A549 (cell line): Measurements from ENCODE around the gene HNF4A. TPM values are rescaled to one million over a fixed set of nuclear protein-coding genes. Genes with fewer than 3 reads are reported as not detected.
A peak's percentile ranks its signal among the peaks of the same experiment; 100 is the strongest.

Source experiments
- ATAC-seq, 2 experiments: fragments of 200-7000 bp in 1 of 2; fragments of >200 bp in 1 of 2; cut with Nextera tagmentation in 1 of 2; cut with Tn5 transposase in 1 of 2; 3 replicates each; pipeline versions ENCODE4 v1.8.0 to v1.9.1; 2018 to 2020; ENCODE audit warnings: mild to moderate bottlenecking in 1 of 2, moderate library complexity in 1 of 2
- CTCF ChIA-PET: fragments of 300-600 bp; sonication (Branson Sonifier 250); formaldehyde crosslinking; extraction: SDS; loops from one replicate; lab custom pipeline; 2021; ENCODE audit warnings: antibody characterized with exemption, inconsistent platforms; lab: Yijun Ruan, JAX
- POLR2A ChIA-PET: fragments of 350-600 bp; formaldehyde crosslinking; extraction: SDS; loops from one replicate; lab custom pipeline; 2021; ENCODE audit warnings: antibody characterized with exemption, inconsistent platforms; lab: Yijun Ruan, JAX
- DNase-seq, 2 experiments: peaks; one replicate each; pipeline versions ENCODE4 v3.0.0 to v3.0.0-alpha.2; 2011 to 2016; ENCODE audit warnings: low read depth in 1 of 2, low spot score in 1 of 2
- FAIRE-seq: peaks from 2 replicates; lab custom pipeline; 2011; peaks lifted over from hg19 to GRCh38; lab: Jason Lieb, UNC
- H3K27ac ChIP-seq, 2 experiments: fragments of >200 bp; sonication (Bioruptor Twin); formaldehyde crosslinking; 3 replicates each; pipeline ENCODE4 v1.5.1; 2016 to 2017
- H3K4me1 ChIP-seq: fragments of >200 bp; sonication (Bioruptor Twin); formaldehyde crosslinking; 3 replicates; pipeline ENCODE4 v1.6.1; 2016
- H3K4me2 ChIP-seq: fragments of >200 bp; sonication (Bioruptor Twin); formaldehyde crosslinking; 3 replicates; pipeline ENCODE4 v1.6.1; 2016
- H3K4me3 ChIP-seq: fragments of >200 bp; sonication (Bioruptor Twin); formaldehyde crosslinking; 3 replicates; pipeline ENCODE4 v1.5.1; 2016
- H3K9me3 ChIP-seq: fragments of >200 bp; sonication (Bioruptor Twin); formaldehyde crosslinking; 3 replicates; pipeline ENCODE4 v1.6.1; 2016
- CHD4 ChIP-seq: fragments of 200-600 bp; sonication (generic); IDR thresholded peaks from 2 replicates; pipeline ENCODE4 v1.6.1; 2016; ENCODE audit warnings: antibody characterized with exemption, mild to moderate bottlenecking, borderline replicate concordance
- EHMT2 ChIP-seq: fragments of 200-600 bp; sonication (generic); IDR thresholded peaks from 2 replicates; pipeline ENCODE4 v1.6.1; 2016; ENCODE audit warnings: antibody characterized with exemption, low read depth, mild to moderate bottlenecking, moderate library complexity
- EP300 ChIP-seq, 2 experiments: fragments of >200 bp; sonication (Bioruptor Twin); formaldehyde crosslinking; IDR thresholded peaks; 2 replicates in 1 of 2; 3 replicates in 1 of 2; pipeline ENCODE4 v1.6.1; 2016 to 2017
- ESRRA ChIP-seq: fragments of 150-350 bp; IDR thresholded peaks from 2 replicates; pipeline ENCODE4 v1.6.1; 2014; ENCODE audit warnings: mild to moderate bottlenecking, low read length, borderline replicate concordance
- KDM5A ChIP-seq: fragments of 200-600 bp; sonication (generic); IDR thresholded peaks from 2 replicates; pipeline ENCODE4 v1.6.1; 2016; ENCODE audit warnings: antibody characterized with exemption, mild to moderate bottlenecking
- PBX3 ChIP-seq: IDR thresholded peaks from 2 replicates; pipeline ENCODE4 v1.6.1; 2012
- POLR2A ChIP-seq: IDR thresholded peaks from 2 replicates; pipeline ENCODE4 v1.6.1; 2012; ENCODE audit warnings: mild to moderate bottlenecking, low read length
- TP53 ChIP-seq: fragments of 250-450 bp; sonication (Bioruptor Pico); IDR thresholded peaks from 2 replicates; pipeline ENCODE4 v1.5.0; 2021; ENCODE audit warnings: mild to moderate bottlenecking, moderate library complexity
- WGBS: methylation state at CpG from one replicate; pipeline ENCODE4 v1.1.6; 2017; ENCODE audit errors: missing lambda C conversion rate; 5-methylcytosine and 5-hydroxymethylcytosine counted together
- polyA plus RNA-seq, 4 experiments: library from polyadenylated mRNA; depleted of rRNA in 3 of 4; stranded (reverse); fragments of >200 nt; fragmentation: RNase III in 1 of 4; extraction: RNeasy Plus Mini Kit Qiagen cat#74134 plus additional on column Dnase treatment in 1 of 4; gene quantifications; 2 replicates in 3 of 4; 3 replicates in 1 of 4; pipeline ENCODE4 v1.2.3, GENCODE V29; 2011 to 2017

Gene HNF4A
- polyA plus RNA-seq, 2 of the 4 experiments (the other 2 are of a cell fraction) = 20.0 to 26.2 TPM

- TF ChIP-seq TP53 (no peak), PBX3 (no peak), EHMT2 (no peak)
- TF ChIP-seq, all 56 proteins: peak for 0
- ChIA-PET CTCF (interaction anchor here (1.0 to 1.3 kb wide), 2 partner anchors 9 to 17 kb away, joined by 3 to 6 read pairs; no protein-coding TSS in a partner anchor), POLR2A (no interaction called here)
- Histone ChIP-seq H3K27ac (no peak overlapping the region), H3K4me2 (no peak overlapping the region), H3K9me3 (no peaks in the 10 kb centered on the region), H3K4me3 (no peak overlapping the region), H3K4me1 (peaks cover 6% of the 10 kb centered on the region)
- no peak for DNase-seq
- 61% methylated on average over 4 of the region's 4 CpGs for whole genome bisulfite sequencing
- FAIRE-seq = no peak
- no peak for ATAC-seq
Measured at GRCh38 chr20:44431118-44431501, 75.6 kb downstream of the HNF4A start.

GRCh38 chr20:44431502-44432234 lies 76.2 kb downstream of the HNF4A start:
- no peak for DNase-seq
- no peak for TF ChIP-seq CHD4
- TF ChIP-seq POLR2A = no peak
- TF ChIP-seq, all 56 proteins: peak for 0
- H3K9me3 ChIP-seq = no peaks in the 10 kb centered on the region
- 70% methylated on average over 10 of the region's 11 CpGs for WGBS
- POLR2A ChIA-PET = no interaction called here
- no peak overlapping the region for H3K27ac ChIP-seq
- CTCF ChIA-PET = interaction anchor here (0.7 to 1.3 kb wide), 3 partner anchors 8 to 612 kb away, joined by 3 to 6 read pairs (median 3); no protein-coding TSS in a partner anchor
- H3K4me3 ChIP-seq = no peak overlapping the region
- no peak overlapping the region for H3K4me2 ChIP-seq
- FAIRE-seq = no peak
- peaks cover 6% of the 10 kb centered on the region for H3K4me1 ChIP-seq
- ATAC-seq = peak; percentile 8 to 27; a peak in 3 of 6 replicates

- Histone ChIP-seq H3K4me3 (no peak overlapping the region), H3K4me2 (no peak overlapping the region), H3K27ac (no peak overlapping the region), H3K4me1 (peaks cover 6% of the 10 kb centered on the region), H3K9me3 (no peaks in the 10 kb centered on the region)
- TF ChIP-seq EP300 (IDR thresholded peaks at IDR 0.05) (no peak), ESRRA (no peak)
- ATAC-seq (no peak), FAIRE-seq (no peak), DNase-seq (no peak)
- ChIA-PET CTCF (interaction anchor here (0.7 to 1.1 kb wide), 5 partner anchors 14 to 245 kb away, joined by 3 to 4 read pairs (median 3); partner anchors contain the start of gene FITM2), POLR2A (no interaction called here)
- WGBS = 74% methylated on average over 8 of the region's 8 CpGs
Measured at GRCh38 chr20:44432618-44433577, 77.4 kb downstream of the HNF4A start.

DNA sequence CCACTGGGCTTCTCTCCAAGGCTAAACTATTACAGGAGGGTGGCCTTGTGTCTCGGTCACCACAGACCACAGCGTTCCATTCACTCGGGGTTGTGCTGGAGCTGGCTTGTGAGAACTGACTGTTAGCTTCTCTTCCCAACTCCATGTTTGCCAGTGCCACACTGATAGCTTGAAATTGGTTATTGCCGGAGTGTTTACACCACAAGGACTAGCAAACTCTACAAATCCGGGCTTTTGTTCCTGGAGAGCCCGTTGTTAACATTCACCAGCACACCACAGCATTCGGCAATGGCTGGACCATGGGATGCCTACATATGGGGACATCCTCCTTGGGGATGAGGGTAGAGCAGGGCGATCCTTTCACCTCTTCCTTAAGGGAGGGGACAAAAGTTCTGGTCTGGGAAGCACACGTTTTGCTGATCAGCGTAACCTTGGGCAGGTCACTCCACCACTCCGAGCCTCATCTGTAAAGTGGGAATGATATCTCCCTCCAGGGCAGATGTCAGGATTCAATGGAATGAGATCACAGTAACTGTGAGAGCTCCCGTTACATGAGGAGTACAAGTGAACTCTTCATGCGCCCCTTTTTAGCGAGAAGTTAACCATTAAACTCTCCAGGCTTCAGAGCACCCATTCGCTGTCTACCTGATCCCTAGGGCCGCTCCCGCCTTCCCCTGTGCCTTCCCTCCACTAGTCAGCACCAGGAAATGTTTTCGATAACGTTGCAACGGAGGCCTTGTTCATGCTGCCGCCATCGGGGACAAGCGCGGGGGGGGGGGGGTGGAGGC lies 78.4 kb downstream of the HNF4A start:
- Histone ChIP-seq H3K4me1 (peaks cover 6% of the 10 kb centered on the region), H3K4me2 (no peak overlapping the region), H3K27ac (no peak overlapping the region), H3K4me3 (no peak overlapping the region), H3K9me3 (no peaks in the 10 kb centered on the region)
- FAIRE-seq = no peak
- 82% methylated on average over 24 of the region's 24 CpGs for WGBS
- no peak for DNase-seq
- peak in 1 of 2 experiments; percentile 19; a peak in 3 of 6 replicates for ATAC-seq
- no peak for TF ChIP-seq KDM5A
- ChIA-PET CTCF (interaction anchor here (0.5 to 1.1 kb wide), 9 partner anchors 8 to 317 kb away, joined by 3 to 4 read pairs (median 3); partner anchors contain the start of gene FITM2), POLR2A (no interaction called here)
